Activated T-cell treated with anti-CD3 and anti-CD28 coated beads, Interleukin-2, amount 50 U/mL, for 4 hours (primary cell): ENCODE data around the gene STAMBPL1. TPM values are rescaled to one million over a fixed set of nuclear protein-coding genes. Genes with fewer than 3 reads are reported as not detected.

Experiments
- ATAC-seq, 2 donors: fragments of 200-7000 bp; cut with Tn5 transposase; one replicate each; pipeline ENCODE4 v1.10.0; 2021
- DNase-seq: peaks from one replicate; pipeline ENCODE4 v3.0.0-alpha.2; 2020
- H3K27me3 Mint-ChIP-seq: one replicate; pipeline ENCODE4 v1.8.0; 2021; ENCODE audit warnings: low read depth, mixed read lengths
- H3K36me3 Mint-ChIP-seq: one replicate; pipeline ENCODE4 v1.8.0; 2022; ENCODE audit warnings: mixed read lengths; ENCODE audit not compliant: insufficient read depth
- H3K4me1 Mint-ChIP-seq: one replicate; pipeline ENCODE4 v1.8.0; 2021; ENCODE audit warnings: low read depth, mixed read lengths
- H3K4me3 Mint-ChIP-seq: one replicate; pipeline ENCODE4 v1.8.0; 2021; ENCODE audit warnings: mild to moderate bottlenecking, moderate library complexity, mixed read lengths
- H3K9me3 Mint-ChIP-seq: one replicate; pipeline ENCODE4 v1.8.0; 2021; ENCODE audit warnings: mixed read lengths
- total RNA-seq, 3 donors: library from RNA; stranded (reverse); gene quantifications; one replicate each; pipeline ENCODE4 v1.2.1, GENCODE V29; 2021

The STAMBPL1 gene
- total RNA-seq, 3 donors from 2014 or later = 15.1 to 24.7 (median 19.4) TPM

DNA sequence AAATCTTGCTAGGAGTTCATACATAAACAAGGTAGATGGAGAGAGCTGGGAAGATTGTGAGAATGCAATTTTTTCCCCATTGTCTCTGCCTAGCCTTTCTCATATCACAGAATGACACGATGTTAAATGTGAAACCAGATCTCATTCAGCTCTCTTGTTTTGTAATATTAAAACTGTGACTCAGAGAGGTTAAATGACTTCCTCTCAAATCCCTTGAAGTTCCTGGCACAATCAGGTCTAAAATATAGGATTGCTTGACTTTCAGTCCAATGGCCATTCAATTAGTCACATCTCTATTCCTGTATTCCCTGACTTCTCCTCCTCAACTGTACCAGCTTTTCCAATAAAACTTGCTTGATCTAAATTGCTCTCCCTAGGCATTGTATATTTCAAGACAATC lies 31.5 kb upstream of the STAMBPL1 start:
- no peaks in the 10 kb centered on the region for H3K36me3 Mint-ChIP-seq
- no peak overlapping the region for H3K4me3 Mint-ChIP-seq
- ATAC-seq (peak; percentile 83 to 88), DNase-seq (no peak)
- peaks cover 8% of the 10 kb centered on the region for H3K27me3 Mint-ChIP-seq
- peaks cover 12% of the 10 kb centered on the region for H3K4me1 Mint-ChIP-seq
- H3K9me3 Mint-ChIP-seq = no peaks in the 10 kb centered on the region

- peak; percentile 54 to 65 for ATAC-seq
- Mint-ChIP-seq H3K4me3 (no peak overlapping the region), H3K36me3 (no peaks in the 10 kb centered on the region)
Observed at GRCh38 chr10:88849234-88849633, 30.8 kb upstream of the STAMBPL1 start.

GRCh38 chr10:88850712-88851111 lies 29.3 kb upstream of the STAMBPL1 start:
- Mint-ChIP-seq H3K4me1 (peaks cover 12% of the 10 kb centered on the region), H3K9me3 (no peaks in the 10 kb centered on the region), H3K4me3 (no peak overlapping the region), H3K27me3 (peaks cover 3% of the 10 kb centered on the region), H3K36me3 (no peaks in the 10 kb centered on the region)
- DNase-seq (no peak), ATAC-seq (no peak)

More at GRCh38 chr10:88849234-88849633, 30.8 kb upstream of the STAMBPL1 start:
- peaks cover 4% of the 10 kb centered on the region for H3K27me3 Mint-ChIP-seq
- no peaks in the 10 kb centered on the region for H3K9me3 Mint-ChIP-seq
- H3K4me1 Mint-ChIP-seq = peaks cover 12% of the 10 kb centered on the region
- DNase-seq = no peak

GRCh38 chr10:88851706-88852105 lies 28.3 kb upstream of the STAMBPL1 start, which contains the start of gene ANKRD22:
TSS of gene ANKRD22 (minus strand) at chr10:88851844. CDS start at chr10:88851607, 237 bp downstream.
- Mint-ChIP-seq H3K4me1 (peaks cover 12% of the 10 kb centered on the region), H3K27me3 (no peaks in the 10 kb centered on the region), H3K36me3 (no peaks in the 10 kb centered on the region), H3K4me3 (no peak within 1 kb of the TSS), H3K9me3 (no peaks in the 10 kb centered on the region)
- DNase-seq (no peak), ATAC-seq (no peak)

DNA sequence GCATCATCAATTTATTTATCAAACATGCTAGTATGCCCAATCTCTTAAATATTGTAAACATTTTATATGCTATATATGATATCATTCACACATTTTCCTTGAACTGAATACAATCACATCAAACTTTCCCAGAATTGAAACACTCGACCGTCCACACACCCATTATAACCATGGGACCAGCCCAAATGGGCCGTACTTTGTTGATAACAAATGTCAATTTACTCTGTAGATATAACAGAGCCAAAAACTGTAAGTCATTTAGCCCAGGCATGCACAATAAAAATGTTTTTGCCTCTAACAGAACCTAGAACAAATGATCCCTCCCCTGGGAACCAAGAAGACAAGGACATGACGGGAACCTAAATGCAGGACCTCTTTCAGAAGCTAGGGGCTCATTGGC lies 27.7 kb upstream of the STAMBPL1 start:
- no peaks in the 10 kb centered on the region for H3K27me3 Mint-ChIP-seq
- no peaks in the 10 kb centered on the region for H3K9me3 Mint-ChIP-seq
- H3K36me3 Mint-ChIP-seq = no peaks in the 10 kb centered on the region
- no peak overlapping the region for H3K4me3 Mint-ChIP-seq
- DNase-seq (no peak), ATAC-seq (no peak)
- peaks cover 12% of the 10 kb centered on the region for H3K4me1 Mint-ChIP-seq

GRCh38 chr10:88853155-88853881 lies 26.7 kb upstream of the STAMBPL1 start:
- no peak for ATAC-seq
- no peaks in the 10 kb centered on the region for H3K9me3 Mint-ChIP-seq
- H3K27me3 Mint-ChIP-seq = no peaks in the 10 kb centered on the region
- DNase-seq = no peak
- no peak overlapping the region for H3K4me3 Mint-ChIP-seq
- peaks cover 10% of the 10 kb centered on the region for H3K4me1 Mint-ChIP-seq
- H3K36me3 Mint-ChIP-seq = no peaks in the 10 kb centered on the region

- Mint-ChIP-seq H3K9me3 (no peaks in the 10 kb centered on the region), H3K27me3 (no peaks in the 10 kb centered on the region), H3K4me1 (peaks cover 4% of the 10 kb centered on the region), H3K36me3 (no peaks in the 10 kb centered on the region), H3K4me3 (no peak overlapping the region)
- ATAC-seq = no peak
- DNase-seq = no peak
Observed at GRCh38 chr10:88854684-88855083, 25.4 kb upstream of the STAMBPL1 start.

- ATAC-seq (no peak), DNase-seq (no peak)
- H3K9me3 Mint-ChIP-seq = no peaks in the 10 kb centered on the region
- H3K36me3 Mint-ChIP-seq = no peaks in the 10 kb centered on the region
- peaks cover 4% of the 10 kb centered on the region for H3K4me1 Mint-ChIP-seq
- H3K27me3 Mint-ChIP-seq = no peaks in the 10 kb centered on the region
- no peak overlapping the region for H3K4me3 Mint-ChIP-seq
Observed at GRCh38 chr10:88857831-88858230, 22.2 kb upstream of the STAMBPL1 start.

DNA sequence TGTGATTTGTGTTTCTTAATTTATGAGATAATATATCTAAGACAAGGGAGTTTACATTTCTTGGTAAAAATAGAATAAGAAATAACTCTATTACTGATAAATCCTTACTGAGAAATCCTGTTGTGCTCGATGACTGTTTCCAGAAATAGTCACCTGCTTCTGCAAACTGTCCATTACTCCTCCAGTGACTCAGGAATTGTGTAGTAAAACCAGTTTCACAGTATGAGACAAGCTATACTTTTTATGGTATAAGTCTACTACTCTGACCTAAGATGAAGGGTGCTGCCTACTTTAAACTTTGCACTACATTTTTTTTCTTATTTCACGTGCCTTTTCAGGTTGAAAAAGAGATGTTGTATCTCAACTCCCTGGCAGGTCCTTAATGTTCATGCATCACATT lies 21.6 kb upstream of the STAMBPL1 start:
- ATAC-seq (peak; percentile 71 to 80), DNase-seq (no peak)
- Mint-ChIP-seq H3K4me3 (no peak overlapping the region), H3K9me3 (no peaks in the 10 kb centered on the region), H3K36me3 (no peaks in the 10 kb centered on the region), H3K4me1 (peaks cover 2% of the 10 kb centered on the region), H3K27me3 (no peaks in the 10 kb centered on the region)

DNA sequence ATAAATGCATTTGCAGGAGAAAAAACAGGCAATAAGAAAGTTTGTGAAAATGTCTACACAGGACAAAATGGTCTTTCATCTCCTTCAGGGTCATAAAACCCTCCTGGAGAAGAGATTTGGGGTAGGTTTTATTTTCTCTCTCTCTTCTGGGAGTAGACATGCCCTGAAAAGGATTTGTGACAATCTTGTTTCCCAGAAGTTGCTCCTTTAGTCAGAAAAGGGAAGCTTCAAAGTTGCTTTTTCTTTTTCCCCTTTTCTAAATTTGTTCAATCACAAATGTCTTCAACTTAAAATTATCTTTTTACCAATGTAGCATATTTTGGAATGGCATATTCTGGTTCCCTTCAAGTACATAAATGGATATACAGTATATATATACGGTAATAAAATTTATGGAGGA lies 19.0 kb upstream of the STAMBPL1 start:
- Mint-ChIP-seq H3K9me3 (no peaks in the 10 kb centered on the region), H3K36me3 (no peaks in the 10 kb centered on the region), H3K4me3 (no peak overlapping the region), H3K4me1 (peaks cover 2% of the 10 kb centered on the region), H3K27me3 (no peaks in the 10 kb centered on the region)
- no peak for DNase-seq
- no peak for ATAC-seq

DNA sequence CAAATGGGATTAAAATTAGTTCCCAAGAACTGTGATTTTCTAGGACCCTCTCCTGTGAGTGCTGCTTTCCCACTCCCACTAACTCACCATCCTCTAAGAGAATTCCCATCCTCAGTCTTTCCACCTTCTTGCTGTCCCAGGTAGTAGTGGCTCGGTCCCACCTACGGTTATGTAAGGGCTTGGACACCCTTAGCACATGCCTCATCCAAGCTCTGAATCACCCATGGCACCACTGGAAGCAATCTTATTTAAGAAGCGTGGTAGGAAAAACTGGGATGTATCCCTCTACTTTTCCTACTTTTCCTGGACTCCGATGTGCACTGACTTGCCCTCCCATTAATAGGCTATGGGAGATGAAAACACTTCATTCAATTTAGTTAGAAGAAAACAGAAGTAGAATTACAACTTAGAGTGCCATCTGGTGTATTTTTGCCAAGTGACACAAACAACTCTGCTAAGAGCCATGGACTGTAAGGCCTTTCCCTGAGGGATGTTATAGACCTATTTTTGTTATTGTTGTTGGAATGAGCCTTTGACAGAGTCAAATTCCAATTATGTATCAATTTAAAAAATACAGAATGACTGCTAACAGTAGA lies 14.7 kb upstream of the STAMBPL1 start:
- Mint-ChIP-seq H3K4me1 (no peaks in the 10 kb centered on the region), H3K4me3 (no peak overlapping the region), H3K27me3 (no peaks in the 10 kb centered on the region), H3K36me3 (no peaks in the 10 kb centered on the region), H3K9me3 (no peaks in the 10 kb centered on the region)
- no peak for ATAC-seq
- no peak for DNase-seq

DNA sequence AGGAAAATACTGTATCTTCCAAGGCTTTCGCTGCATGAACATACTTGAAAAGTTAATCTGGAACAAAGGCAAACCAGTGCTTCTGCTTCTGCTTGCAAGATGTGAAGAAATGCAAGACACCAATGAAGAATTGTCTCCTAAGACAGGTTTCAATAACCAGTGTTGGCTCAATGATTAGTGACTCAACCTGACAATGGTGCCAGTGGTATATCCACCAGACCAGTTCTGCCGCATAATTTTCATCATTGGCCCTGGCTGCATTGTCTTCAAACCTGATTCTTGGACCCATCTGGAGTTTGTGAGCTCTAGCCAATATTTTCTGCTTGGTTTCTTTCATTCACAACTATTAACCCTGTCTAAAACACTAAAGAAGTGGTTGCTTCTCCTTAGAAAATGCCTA lies 13.6 kb upstream of the STAMBPL1 start:
- DNase-seq = no peak
- Mint-ChIP-seq H3K4me3 (no peak overlapping the region), H3K36me3 (no peaks in the 10 kb centered on the region), H3K4me1 (no peaks in the 10 kb centered on the region), H3K27me3 (no peaks in the 10 kb centered on the region), H3K9me3 (no peaks in the 10 kb centered on the region)
- ATAC-seq = no peak

GRCh38 chr10:88870089-88870488 lies 10.0 kb upstream of the STAMBPL1 start:
- Mint-ChIP-seq H3K9me3 (no peaks in the 10 kb centered on the region), H3K27me3 (no peaks in the 10 kb centered on the region)
- ATAC-seq = no peak

DNA sequence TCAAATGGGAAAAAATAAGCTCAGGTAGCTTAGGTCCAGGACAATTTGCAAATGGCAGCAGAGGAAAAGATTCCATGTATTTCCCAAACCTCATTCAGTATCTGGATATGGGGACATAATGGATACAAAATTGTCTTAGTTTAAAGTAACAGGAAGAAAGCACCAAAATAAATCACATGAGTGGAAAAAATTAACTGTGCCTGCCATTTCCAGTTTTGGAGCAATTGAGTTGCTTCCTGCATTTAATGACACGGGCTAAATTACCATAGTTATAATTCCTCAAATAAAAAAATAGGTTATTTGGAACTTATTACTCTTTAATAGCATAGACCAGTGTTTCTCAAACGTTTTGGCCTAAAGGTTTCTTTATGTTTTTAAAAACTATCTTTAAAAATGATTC lies 6.3 kb upstream of the STAMBPL1 start:
- DNase-seq (no peak), ATAC-seq (no peak)
- H3K4me3 Mint-ChIP-seq = no peak overlapping the region
- H3K36me3 Mint-ChIP-seq = no peaks in the 10 kb centered on the region
- H3K4me1 Mint-ChIP-seq = peaks cover 9% of the 10 kb centered on the region
- no peaks in the 10 kb centered on the region for H3K27me3 Mint-ChIP-seq
- no peaks in the 10 kb centered on the region for H3K9me3 Mint-ChIP-seq

More at GRCh38 chr10:88870089-88870488, 10.0 kb upstream of the STAMBPL1 start:
- DNase-seq = no peak
- H3K4me3 Mint-ChIP-seq = no peak overlapping the region
- H3K36me3 Mint-ChIP-seq = no peaks in the 10 kb centered on the region
- no peaks in the 10 kb centered on the region for H3K4me1 Mint-ChIP-seq

DNA sequence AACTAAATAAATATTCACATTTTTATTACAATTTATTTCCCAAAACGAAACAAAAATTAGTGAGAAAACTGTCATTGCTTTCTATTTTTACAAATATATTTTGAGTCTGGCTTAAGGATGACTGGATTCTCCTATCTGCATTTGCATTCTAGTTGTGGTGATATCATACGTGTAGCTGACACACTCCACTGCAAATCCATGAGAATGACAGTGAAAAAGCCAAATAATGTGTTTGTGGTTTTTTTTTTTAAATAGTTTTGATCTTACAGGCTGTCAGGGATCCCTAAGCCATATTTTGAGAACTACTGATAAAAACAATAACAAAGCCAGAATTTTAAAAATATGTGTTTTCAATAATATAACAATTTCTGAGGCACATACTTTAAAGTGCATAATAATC lies 5.8 kb upstream of the STAMBPL1 start:
- H3K36me3 Mint-ChIP-seq = no peaks in the 10 kb centered on the region
- DNase-seq (no peak), ATAC-seq (no peak)
- peaks cover 14% of the 10 kb centered on the region for H3K4me1 Mint-ChIP-seq
- no peaks in the 10 kb centered on the region for H3K27me3 Mint-ChIP-seq
- H3K4me3 Mint-ChIP-seq = no peak overlapping the region
- no peaks in the 10 kb centered on the region for H3K9me3 Mint-ChIP-seq
